GM08714 (cell line): ENCODE results near the gene RAPGEF4.

Source experiments
- H3K4me3 ChIP-seq: fragments of 200-500 bp; sonication (Bioruptor generic); 2 replicates; pipeline ENCODE4 v1.5.1; 2014; ENCODE audit warnings: mild to moderate bottlenecking, low read length, inconsistent platforms
- ZNF274 ChIP-seq: IDR thresholded peaks from 2 replicates; pipeline ENCODE4 v1.6.1; 2012; ENCODE audit warnings: mild to moderate bottlenecking, low read depth, low read length

The RAPGEF4 gene

DNA sequence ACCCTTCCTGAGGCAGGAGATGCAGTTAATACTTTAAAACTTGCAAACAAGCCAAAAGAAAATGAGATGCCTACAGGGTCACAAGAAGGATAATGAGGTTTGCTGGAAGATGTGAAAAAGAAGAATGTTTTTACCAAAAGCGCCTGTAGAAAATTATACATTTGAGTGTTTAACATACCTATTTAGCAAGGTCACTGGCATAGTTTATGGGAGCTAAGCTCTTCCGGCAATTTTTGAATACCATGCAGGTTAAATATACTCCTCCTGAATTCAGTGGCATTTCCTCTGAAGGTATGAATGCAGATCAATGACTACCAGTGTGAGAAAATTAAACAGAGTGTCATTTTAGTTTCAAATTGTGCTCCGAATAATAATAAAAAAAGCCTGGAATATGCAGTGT is 318.8 kb downstream of the RAPGEF4 start:
- H3K4me3 ChIP-seq = no peak overlapping the region
- no peak for TF ChIP-seq ZNF274

DNA sequence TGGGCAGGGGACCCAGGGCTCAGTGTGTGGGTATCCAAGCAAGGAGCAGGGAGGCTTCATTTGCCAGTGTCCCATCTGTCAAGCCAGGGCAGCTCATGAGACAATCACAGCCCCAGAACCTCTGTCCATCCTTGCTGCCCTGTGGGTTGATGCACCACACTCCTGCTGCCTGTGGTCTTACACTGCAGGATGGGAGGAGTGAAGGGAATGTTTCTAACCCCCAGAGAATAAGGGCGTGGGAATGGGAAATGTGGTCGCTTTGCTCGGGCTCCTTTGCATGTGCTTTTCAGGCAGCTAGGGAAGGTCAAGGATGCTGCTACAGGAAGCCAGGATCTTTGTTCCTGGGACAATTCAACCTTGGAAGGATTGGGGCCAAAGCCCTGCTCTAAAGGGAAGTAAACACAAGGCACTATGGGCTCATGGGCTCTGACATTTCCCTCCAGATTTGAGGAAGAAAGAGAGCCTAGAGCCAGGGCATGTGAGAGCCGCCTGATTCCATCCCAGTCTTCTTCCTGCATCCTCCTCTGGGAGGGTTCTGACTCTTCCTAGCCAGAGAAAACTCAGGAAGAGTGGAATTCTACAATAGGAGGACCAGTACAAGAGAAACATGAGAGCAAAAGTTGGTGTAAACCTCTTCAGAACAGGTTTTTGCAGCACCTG is 321.2 kb downstream of the RAPGEF4 start:
- TF ChIP-seq ZNF274 = no peak
- no peak overlapping the region for H3K4me3 ChIP-seq

DNA sequence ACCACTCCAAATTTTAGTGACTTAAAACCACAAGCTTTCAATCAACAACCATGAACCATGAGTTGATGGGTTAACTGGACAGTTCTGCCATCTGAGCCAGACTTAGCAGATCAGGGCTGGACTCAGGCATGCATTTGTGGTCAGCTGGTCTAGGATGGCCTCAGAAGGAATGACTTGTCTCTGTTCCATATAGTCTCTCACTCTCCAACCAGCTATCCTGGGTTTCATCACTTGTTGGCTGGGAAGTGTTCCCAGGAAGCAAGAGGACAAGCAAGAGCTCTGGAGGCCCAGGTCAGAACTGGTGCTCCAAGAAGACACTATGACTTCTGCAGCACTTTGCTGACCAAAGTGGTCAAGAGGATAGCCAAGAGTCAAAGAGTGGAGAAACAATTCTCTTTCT is 322.5 kb downstream of the RAPGEF4 start:
- no peak overlapping the region for H3K4me3 ChIP-seq
- TF ChIP-seq ZNF274 = no peak

DNA sequence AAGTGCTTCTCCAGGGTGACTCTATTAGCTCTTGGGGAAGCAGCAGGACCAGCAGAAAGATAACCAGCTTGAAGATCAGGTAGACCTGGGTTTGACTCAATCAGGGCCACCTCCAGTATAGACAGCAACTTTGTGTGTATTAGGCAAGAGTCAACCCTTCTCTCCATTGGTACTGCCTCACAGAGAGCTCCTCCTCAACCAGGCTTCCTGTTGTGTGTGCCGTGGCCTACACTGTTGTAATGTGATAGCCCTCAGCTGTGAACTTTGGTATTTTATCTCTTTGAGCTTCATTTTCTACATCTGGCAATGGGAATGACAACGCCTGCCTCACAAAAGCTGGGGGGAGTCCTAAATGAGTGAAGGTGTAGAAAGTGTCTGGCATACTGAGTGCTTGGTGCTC is 323.0 kb downstream of the RAPGEF4 start:
- TF ChIP-seq ZNF274 = no peak
- no peak overlapping the region for H3K4me3 ChIP-seq

DNA sequence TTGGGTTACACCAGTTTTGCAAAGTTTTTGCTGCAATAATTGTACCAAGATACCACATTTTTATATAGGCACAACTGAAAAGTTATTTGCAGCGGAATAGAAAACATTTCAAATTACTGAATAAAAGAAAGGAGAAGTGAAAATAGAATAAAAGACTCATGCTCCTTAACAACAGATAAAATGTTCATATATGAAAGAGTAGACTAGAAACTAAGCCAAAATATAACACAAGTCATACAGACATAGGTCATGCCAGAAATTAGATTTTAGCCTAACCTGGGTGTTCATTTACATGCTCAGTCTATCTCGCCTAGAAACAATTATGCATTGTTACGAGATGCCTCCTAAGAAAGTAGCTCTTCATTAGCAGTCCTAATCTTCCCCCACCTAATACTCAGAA is 323.6 kb downstream of the RAPGEF4 start:
- H3K4me3 ChIP-seq = no peak overlapping the region
- TF ChIP-seq ZNF274 = no peak

DNA sequence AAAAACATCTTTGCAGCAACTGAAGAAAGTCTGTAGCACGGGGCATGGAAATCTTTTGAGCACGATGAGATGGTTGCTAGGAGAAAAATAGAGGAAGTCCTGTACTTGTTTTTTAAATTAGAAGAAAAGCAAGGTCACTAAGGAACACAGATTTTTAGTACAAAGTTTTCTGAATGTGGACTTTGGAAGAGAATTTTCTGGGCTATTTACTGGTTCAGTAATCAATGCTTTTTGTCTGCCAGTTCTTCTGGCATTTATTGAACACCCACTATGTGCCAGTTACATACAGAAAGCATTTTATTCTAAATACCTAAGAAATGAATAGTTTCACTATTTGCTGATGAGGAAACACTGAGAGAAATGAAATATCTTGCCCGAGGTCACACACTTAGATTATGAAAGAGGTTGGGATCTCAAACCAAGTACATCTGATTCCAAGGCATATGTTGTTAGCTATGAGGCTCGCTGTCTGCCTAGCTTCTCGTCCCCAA is 324.4 kb downstream of the RAPGEF4 start:
- H3K4me3 ChIP-seq = no peak overlapping the region
- no peak for TF ChIP-seq ZNF274

DNA sequence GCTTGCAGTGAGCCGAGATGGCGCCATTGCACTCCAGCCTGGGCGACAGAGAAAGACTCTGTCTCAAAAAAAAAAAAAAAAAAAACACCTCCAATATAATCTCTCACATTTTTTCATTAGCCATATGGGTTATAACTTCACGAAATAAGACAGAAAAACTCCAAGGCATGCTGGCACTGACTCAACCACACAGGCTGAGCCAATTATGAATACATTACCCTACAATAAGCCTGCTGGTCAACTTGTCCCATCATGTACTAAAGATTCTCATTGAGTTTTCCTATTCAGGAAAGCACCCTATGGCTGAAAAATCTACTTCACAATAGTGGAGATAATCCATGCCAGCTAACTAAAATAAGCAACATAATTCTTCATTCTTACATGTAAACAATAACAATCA is 327.2 kb downstream of the RAPGEF4 start:
- no peak overlapping the region for H3K4me3 ChIP-seq
- TF ChIP-seq ZNF274 = no peak

DNA sequence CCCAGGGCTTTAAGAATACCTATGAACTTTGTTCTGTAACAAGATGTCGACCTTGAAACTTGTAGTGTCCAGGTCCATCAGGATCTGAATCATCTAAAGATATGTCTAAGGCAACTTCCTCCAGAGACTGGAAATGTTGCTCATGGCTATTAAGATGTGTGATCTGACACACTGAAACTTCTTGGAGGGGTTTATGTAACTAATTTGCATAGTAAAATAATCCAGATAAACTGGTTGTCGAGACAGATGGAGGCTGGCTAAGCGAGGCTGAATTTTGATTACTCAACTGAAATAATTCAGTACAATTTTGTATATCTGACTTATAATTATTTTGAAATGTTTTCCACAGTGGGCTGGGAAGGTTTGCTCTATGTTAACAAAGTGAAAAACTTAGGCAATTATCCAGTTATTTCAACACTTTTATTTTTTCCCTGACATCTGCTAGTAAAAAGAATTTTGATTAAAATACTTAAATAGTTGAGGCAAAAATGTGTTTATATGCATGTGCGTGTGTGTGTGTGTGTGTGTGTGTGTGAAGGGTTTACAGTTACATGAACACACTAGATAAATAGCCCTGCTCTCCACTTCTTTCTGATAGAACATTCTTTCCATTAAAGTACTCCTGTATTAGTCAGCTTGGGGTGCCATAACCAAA is 328.6 kb downstream of the RAPGEF4 start:
- H3K4me3 ChIP-seq = no peak overlapping the region
- TF ChIP-seq ZNF274 = no peak

DNA sequence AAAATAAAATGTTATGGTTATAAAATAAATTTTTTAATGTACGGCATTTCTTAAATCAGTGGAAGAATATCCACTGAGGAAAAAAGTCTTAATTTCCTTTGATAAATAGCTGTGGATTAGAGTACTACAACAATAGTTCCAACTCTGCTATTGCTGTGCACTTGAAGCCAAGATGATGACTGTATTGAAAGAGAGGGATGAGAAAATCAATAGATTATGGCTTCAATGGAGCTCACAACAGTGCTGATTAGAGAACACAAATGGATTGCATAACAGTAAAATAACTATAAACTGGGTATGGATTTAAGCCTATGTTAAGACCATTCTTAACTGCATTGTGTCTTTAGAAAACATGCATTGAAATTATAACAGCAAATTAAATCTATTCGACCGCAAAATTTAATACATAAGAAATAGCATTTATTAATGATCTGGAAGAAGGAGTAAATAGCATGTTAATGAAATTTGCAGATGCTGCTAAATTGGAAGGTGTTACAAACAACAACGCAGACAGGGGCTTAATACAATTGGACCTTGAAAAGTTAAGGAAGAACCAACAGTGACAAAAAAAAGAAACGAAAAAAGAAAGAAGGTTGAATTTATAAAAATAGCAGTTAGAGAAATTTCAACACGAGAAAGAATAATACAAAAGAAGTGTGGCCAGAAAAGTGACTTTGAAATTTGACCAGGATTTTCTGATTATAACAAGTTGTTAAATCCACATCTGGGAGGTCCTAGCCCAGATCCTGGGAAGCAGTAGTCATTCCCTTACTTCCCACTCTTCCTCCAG is 331.4 kb downstream of the RAPGEF4 start:
- H3K4me3 ChIP-seq = no peak overlapping the region
- no peak for TF ChIP-seq ZNF274

DNA sequence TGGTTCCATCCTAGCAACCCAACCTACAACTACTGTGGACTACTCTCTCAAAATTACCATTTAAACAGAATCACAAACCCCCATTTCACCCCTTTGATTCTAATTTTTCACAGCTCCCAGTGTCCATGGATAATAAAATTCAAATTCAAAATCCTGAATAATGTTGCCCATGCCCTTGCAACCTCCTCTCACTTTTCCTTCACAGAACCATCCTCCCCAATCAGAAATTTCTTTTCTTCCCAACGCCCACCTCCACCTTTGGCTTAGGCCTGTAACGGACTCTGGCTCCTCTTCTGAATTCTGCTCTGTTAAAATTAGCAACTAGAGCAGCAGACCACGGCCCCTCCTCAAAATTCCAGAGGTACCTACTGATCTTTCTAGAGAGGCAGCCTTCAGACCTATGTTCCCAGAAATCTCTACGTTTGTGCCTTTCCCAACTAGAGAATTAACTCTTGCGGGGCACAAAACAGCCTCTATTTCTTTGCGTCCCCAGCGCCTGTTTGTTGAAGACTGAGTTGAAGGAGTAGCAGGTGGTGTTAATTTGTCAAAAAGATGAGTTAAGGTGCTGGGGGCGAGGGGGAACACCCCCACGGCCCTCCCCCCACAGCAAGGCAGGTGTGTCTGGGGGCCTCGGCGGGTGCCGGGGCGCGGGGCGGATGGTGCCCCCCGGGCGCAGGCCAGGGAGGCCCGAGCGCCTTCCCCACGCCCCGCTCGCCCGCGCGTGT is 339.6 kb downstream of the RAPGEF4 start:
- H3K4me3 ChIP-seq = peak overlapping the region; percentile 78; the same call in 1 of the 2 replicates
- TF ChIP-seq ZNF274 = no peak

DNA sequence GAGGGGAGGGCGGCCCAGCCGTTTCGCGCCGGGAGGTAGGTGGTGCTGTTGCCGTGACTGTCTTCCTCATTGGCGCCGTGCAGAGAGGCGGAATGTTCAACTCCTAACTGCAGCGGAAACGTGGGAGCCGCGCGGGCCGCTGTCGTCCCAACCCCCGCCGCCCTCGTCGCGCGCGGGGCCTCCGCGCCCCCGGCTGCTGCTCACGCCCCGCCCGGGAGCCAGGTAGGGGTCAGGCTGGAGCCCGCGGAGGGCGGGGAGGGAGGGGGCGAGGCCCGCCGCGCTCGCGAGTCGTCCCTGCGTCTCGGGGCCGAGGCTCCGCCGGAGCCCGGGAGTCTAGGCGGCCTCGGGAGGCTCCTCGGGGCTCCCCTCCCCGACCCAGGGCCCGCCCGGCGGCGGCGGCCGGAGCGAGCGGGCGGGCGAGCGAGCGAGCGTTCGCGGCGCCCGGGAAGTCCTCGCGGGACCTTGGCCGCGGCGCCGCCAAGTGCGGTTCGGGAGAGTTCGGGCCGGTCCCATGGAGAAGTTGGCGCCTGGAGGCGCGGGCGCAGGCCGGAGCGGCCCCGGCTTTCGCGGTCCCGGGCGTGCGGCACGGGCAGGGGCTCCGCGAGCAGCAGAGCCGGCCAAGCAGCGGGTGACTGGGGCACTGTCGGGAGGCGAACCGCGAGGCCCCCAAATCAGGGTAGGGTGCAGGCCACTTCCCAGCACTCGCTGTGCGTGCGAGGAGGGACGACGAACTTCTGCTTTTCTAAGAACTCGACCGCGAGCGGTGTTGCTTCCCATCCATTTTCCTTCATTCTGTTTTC is 340.3 kb downstream of the RAPGEF4 start, which contains the start of gene MAP3K20:
Gene MAP3K20 (plus strand): TSS at position 66 of the 800 bp plus-strand sequence. CDS start 15,186 bp downstream, outside the sequence.
- TF ChIP-seq ZNF274 = no peak
- H3K4me3 ChIP-seq = peak within 1 kb of the TSS; percentile 78

DNA sequence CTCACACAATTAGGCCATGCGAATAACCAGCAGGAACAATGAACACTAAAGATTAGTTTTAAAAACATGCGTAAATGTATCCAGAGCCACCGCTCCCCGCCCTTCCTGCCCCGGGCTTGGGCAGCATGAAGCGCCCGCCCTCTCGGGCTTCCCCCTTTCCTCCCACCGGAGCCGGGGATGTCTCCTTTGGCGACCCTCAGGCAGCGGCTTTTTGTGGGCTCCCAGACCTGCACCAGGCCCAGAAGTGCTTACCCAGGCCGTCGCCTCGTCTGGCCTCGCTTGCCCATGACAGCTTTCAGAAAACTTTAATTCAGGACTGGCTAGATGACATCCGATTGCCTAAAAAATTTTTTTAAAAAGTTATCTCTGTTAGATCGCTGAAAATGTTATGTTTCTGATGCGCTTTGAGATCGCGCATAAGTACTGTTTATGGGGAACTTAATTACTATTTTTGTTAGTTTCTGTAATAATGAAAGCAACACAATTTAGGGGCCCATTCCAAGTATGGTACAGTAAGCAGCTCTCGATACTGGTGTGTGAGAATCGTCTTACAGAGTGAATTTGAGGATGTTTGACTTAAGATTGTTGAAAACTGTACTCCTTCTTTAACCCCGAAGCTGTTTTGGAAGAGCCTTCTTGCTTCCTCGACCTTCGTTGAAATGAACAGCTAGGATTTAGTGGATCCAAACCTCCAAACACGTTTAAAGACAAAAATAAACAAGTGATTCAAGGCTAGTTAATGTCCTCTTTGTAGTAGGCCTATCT is 341.1 kb downstream of the RAPGEF4 start:
- no peak for TF ChIP-seq ZNF274

More for the DNA sequence above, 341.1 kb downstream of the RAPGEF4 start:
- peak overlapping the region; percentile 78 for H3K4me3 ChIP-seq
